Hepatocyte (in vitro differentiated cells): Measurements from ENCODE around the gene INTS11.

Experiments used
- EZH2 ChIP-seq: fragments of 200-600 bp; sonication (generic); IDR thresholded peaks from 2 replicates; pipeline ENCODE4 v1.6.1; 2016; ENCODE audit warnings: antibody characterized with exemption, mild to moderate bottlenecking, borderline replicate concordance
- TF ChIP-seq, protein P1 (sequence below): fragments of 200-600 bp; sonication (generic); IDR thresholded peaks from 2 replicates; pipeline ENCODE4 v1.5.1; 2016; ENCODE audit warnings: antibody characterized with exemption, mild to moderate bottlenecking; ENCODE audit not compliant: poor library complexity

DNA sequence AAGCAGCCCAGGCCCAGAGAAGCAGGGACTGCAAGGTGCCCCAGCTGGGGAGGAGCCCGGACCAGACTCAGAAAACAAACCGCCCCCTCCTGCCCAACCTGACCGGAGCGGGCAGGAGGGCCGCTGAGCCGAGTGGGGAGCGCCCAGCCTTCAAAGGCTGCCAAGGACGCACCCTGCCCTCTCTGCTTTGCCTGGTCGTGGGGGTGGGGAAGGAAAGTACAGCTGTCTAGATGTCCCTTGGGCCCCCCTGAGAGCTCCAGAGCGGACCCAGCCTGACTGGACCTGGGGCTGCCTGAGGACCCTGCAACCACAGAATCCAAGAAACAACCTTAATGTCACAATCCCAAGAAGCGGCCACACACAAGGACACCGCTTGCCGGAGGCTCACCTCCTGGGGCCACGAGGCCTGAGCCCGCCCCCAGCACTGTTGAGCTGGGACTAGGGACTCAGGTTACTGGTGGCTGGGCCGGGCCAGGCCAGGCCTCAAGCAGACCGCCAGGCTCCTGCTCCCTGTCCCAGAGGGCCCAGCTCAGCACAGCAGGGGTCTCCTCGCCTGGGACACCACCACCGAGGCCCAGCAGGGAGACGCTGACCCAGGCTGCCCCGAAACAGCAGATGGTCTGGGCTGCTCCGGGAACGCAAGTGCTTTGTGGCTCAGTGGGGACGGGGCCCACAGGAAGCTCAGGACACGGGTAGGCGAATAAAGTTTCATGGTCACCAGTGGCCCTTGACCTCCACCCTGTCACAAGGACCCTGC is 23.4 kb upstream of the INTS11 start:
- TF ChIP-seq, protein P1, sequence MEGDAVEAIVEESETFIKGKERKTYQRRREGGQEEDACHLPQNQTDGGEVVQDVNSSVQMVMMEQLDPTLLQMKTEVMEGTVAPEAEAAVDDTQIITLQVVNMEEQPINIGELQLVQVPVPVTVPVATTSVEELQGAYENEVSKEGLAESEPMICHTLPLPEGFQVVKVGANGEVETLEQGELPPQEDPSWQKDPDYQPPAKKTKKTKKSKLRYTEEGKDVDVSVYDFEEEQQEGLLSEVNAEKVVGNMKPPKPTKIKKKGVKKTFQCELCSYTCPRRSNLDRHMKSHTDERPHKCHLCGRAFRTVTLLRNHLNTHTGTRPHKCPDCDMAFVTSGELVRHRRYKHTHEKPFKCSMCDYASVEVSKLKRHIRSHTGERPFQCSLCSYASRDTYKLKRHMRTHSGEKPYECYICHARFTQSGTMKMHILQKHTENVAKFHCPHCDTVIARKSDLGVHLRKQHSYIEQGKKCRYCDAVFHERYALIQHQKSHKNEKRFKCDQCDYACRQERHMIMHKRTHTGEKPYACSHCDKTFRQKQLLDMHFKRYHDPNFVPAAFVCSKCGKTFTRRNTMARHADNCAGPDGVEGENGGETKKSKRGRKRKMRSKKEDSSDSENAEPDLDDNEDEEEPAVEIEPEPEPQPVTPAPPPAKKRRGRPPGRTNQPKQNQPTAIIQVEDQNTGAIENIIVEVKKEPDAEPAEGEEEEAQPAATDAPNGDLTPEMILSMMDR: no peak
- no peak for TF ChIP-seq EZH2
